ENCODE results near the gene NPIPB2.
"Not testable (repeated sequence)": the region's sequence is repeated elsewhere in the genome, so short reads cannot be mapped to it uniquely, and the experiment has no call there.

DNA sequence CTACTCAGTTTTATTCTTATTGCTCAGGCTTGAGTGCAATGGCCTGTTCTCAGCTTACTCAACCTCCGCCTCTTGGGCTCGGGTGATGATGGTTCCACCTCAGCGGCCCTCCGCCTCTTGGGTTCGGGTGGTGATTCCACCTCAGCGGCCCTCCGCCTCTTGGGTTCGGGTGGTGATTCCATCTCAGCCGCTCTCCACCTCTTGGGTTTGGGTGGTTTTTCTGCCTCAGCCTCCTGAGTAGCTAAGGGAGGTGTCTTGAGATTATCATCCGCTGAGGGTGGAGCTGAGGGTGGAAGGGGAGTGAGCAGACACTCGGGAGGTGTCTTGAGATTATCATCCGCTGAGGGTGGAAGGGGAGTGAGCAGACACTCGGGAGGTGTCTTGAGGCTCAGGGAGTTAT, 14.5 kb downstream of the NPIPB2 start:
- TF ChIP-seq, protein P1, sequence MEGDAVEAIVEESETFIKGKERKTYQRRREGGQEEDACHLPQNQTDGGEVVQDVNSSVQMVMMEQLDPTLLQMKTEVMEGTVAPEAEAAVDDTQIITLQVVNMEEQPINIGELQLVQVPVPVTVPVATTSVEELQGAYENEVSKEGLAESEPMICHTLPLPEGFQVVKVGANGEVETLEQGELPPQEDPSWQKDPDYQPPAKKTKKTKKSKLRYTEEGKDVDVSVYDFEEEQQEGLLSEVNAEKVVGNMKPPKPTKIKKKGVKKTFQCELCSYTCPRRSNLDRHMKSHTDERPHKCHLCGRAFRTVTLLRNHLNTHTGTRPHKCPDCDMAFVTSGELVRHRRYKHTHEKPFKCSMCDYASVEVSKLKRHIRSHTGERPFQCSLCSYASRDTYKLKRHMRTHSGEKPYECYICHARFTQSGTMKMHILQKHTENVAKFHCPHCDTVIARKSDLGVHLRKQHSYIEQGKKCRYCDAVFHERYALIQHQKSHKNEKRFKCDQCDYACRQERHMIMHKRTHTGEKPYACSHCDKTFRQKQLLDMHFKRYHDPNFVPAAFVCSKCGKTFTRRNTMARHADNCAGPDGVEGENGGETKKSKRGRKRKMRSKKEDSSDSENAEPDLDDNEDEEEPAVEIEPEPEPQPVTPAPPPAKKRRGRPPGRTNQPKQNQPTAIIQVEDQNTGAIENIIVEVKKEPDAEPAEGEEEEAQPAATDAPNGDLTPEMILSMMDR (IDR thresholded peaks at IDR 0.05), result not testable (repeated sequence)
- not testable (repeated sequence) for TF ChIP-seq EP300, POLR2A, POLR2AphosphoS5 (IDR thresholded peaks at IDR 0.05)
